HG03175 (cell line): ENCODE measurements around the gene PCYOX1L.

Source experiments
- ATAC-seq: cut with Tn5 transposase; IDR thresholded peaks from one replicate; pipeline ENCODE4 v1.9.1; 2021; ENCODE audit warnings: mild to moderate bottlenecking, moderate library complexity; ENCODE audit not compliant: unreplicated experiment

The PCYOX1L gene

GRCh38 chr5:149357370-149358293, at the start of gene PCYOX1L:
Gene PCYOX1L, plus strand, starts transcription at chr5:149358046. Its CDS starts 23 bp downstream, at chr5:149358069.
- peak; percentile 99 for ATAC-seq

GRCh38 chr5:149309354-149309753, 48.5 kb upstream of the PCYOX1L start:
- no peak for ATAC-seq

- no peak for ATAC-seq
Observed at GRCh38 chr5:149310488-149310887, 47.4 kb upstream of the PCYOX1L start.

GRCh38 chr5:149310947-149311658, 46.7 kb upstream of the PCYOX1L start:
- ATAC-seq, result no peak

GRCh38 chr5:149313151-149313841, 44.5 kb upstream of the PCYOX1L start:
- no peak for ATAC-seq

- no peak for ATAC-seq
Observed at GRCh38 chr5:149314571-149315111, 43.2 kb upstream of the PCYOX1L start.

- no peak for ATAC-seq
Observed at GRCh38 chr5:149315753-149316152, 42.1 kb upstream of the PCYOX1L start.

- peak; percentile 68 for ATAC-seq
Observed at GRCh38 chr5:149317281-149318048, 40.4 kb upstream of the PCYOX1L start.

GRCh38 chr5:149319174-149319573, 38.7 kb upstream of the PCYOX1L start:
- ATAC-seq, result no peak

- ATAC-seq, result no peak
Observed at GRCh38 chr5:149320791-149321330, 37.0 kb upstream of the PCYOX1L start.

GRCh38 chr5:149322518-149322917, 35.3 kb upstream of the PCYOX1L start:
- ATAC-seq, result no peak

- ATAC-seq, result no peak
Observed at GRCh38 chr5:149323210-149323609, 34.6 kb upstream of the PCYOX1L start.

- no peak for ATAC-seq
Observed at GRCh38 chr5:149323621-149324205, 34.1 kb upstream of the PCYOX1L start.

GRCh38 chr5:149324641-149325040, 33.2 kb upstream of the PCYOX1L start:
- no peak for ATAC-seq

- no peak for ATAC-seq
Observed at GRCh38 chr5:149325166-149325735, 32.6 kb upstream of the PCYOX1L start.

GRCh38 chr5:149325894-149326293, 32.0 kb upstream of the PCYOX1L start:
- no peak for ATAC-seq

- no peak for ATAC-seq
Observed at GRCh38 chr5:149326611-149327010, 31.2 kb upstream of the PCYOX1L start.

- ATAC-seq, result no peak
Observed at GRCh38 chr5:149328177-149328576, 29.7 kb upstream of the PCYOX1L start.

- no peak for ATAC-seq
Observed at GRCh38 chr5:149333711-149334443, 24.0 kb upstream of the PCYOX1L start.
